ENCODE measurements around the gene STXBP3.
A peak's percentile ranks its signal among the peaks of the same experiment; 100 is the strongest.

Gene STXBP3

GRCh38 chr1:108718927-108719655 lies 27.4 kb upstream of the STXBP3 start:
- Histone ChIP-seq H3K9ac (ENCODE audit: low read depth, low read length) (no peak overlapping the region), H3K9me3 (ENCODE audit: control insufficient read depth, insufficient read depth, low read length) (no peaks in the 10 kb centered on the region), H3K36me3 (ENCODE audit: insufficient read depth, low read length) (no peaks in the 10 kb centered on the region), H3K4me1 (ENCODE audit: insufficient read depth, low read length) (peaks cover 27% of the 10 kb centered on the region)

- no peak overlapping the region for H3K9ac ChIP-seq (ENCODE audit: low read depth, low read length)
- H3K36me3 ChIP-seq (ENCODE audit: insufficient read depth, low read length), result no peaks in the 10 kb centered on the region
- peaks cover 27% of the 10 kb centered on the region for H3K4me1 ChIP-seq (ENCODE audit: insufficient read depth, low read length)
- H3K9me3 ChIP-seq (ENCODE audit: control insufficient read depth, insufficient read depth, low read length), result no peaks in the 10 kb centered on the region
Measured at GRCh38 chr1:108719656-108720435, 26.6 kb upstream of the STXBP3 start.

DNA sequence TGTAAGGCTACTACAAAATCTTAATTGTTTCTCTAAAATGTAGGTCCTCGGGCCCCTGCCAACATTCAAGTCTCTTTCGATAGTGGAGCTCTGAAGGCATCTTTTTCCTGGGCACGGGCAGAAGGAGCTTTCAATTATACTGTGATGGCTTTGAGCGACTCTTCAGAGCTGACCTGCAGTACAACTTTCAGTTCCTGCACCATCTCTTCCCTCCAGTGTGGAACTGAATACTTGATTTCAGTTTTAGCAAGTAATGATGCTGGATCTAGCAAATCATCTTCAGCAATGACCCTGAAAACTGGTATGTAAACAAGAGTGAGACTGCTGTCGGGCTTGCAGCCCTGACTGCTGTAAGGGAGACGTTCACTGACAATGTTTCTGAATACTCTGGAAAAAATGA lies 24.2 kb upstream of the STXBP3 start:
- no peaks in the 10 kb centered on the region for H3K36me3 ChIP-seq (ENCODE audit: insufficient read depth, low read length)
- no peak overlapping the region for H3K9ac ChIP-seq (ENCODE audit: low read depth, low read length)
- H3K9me3 ChIP-seq (ENCODE audit: control insufficient read depth, insufficient read depth, low read length), result no peaks in the 10 kb centered on the region
- H3K4me1 ChIP-seq (ENCODE audit: insufficient read depth, low read length), result peaks cover 27% of the 10 kb centered on the region

DNA sequence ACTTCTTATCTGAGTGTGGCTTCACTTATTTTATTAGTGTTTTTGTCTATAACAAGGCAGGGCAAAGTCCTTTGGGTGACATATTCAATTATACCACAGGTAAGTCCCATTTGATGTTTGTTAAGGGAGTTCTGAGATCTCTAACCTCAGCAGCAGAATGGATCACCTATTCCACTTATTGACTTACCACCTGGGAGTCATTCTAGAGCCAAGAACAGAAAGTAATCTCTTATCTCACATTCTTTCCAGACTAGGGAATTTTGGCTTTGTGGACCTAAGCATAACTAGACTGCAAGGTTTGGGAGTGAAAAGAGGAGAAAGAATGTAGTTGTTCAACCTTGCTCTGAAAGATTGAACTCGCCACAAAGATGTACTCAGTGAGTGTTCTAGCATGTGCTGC lies 20.6 kb upstream of the STXBP3 start:
- H3K36me3 ChIP-seq (ENCODE audit: insufficient read depth, low read length), result no peaks in the 10 kb centered on the region
- no peaks in the 10 kb centered on the region for H3K9me3 ChIP-seq (ENCODE audit: control insufficient read depth, insufficient read depth, low read length)
- peaks cover 1% of the 10 kb centered on the region; the same call in 1 of the 2 replicates for H3K4me1 ChIP-seq (ENCODE audit: insufficient read depth, low read length)
- no peak overlapping the region for H3K9ac ChIP-seq (ENCODE audit: low read depth, low read length)

- no peaks in the 10 kb centered on the region for H3K36me3 ChIP-seq (ENCODE audit: insufficient read depth, low read length)
- no peaks in the 10 kb centered on the region for H3K4me1 ChIP-seq (ENCODE audit: insufficient read depth, low read length)
- H3K9me3 ChIP-seq (ENCODE audit: control insufficient read depth, insufficient read depth, low read length), result no peaks in the 10 kb centered on the region
- H3K9ac ChIP-seq (ENCODE audit: low read depth, low read length), result no peak overlapping the region
Measured at GRCh38 chr1:108728327-108728923, 18.0 kb upstream of the STXBP3 start.

GRCh38 chr1:108729481-108729880 lies 17.0 kb upstream of the STXBP3 start:
- H3K36me3 ChIP-seq (ENCODE audit: insufficient read depth, low read length), result no peaks in the 10 kb centered on the region
- no peaks in the 10 kb centered on the region for H3K4me1 ChIP-seq (ENCODE audit: insufficient read depth, low read length)
- H3K9ac ChIP-seq (ENCODE audit: low read depth, low read length), result no peak overlapping the region
- no peaks in the 10 kb centered on the region for H3K9me3 ChIP-seq (ENCODE audit: control insufficient read depth, insufficient read depth, low read length)

GRCh38 chr1:108732398-108732797 lies 14.1 kb upstream of the STXBP3 start:
- Histone ChIP-seq H3K36me3 (ENCODE audit: insufficient read depth, low read length) (no peaks in the 10 kb centered on the region), H3K4me1 (ENCODE audit: insufficient read depth, low read length) (no peaks in the 10 kb centered on the region), H3K9ac (ENCODE audit: low read depth, low read length) (no peak overlapping the region), H3K9me3 (ENCODE audit: control insufficient read depth, insufficient read depth, low read length) (no peaks in the 10 kb centered on the region)

- Histone ChIP-seq H3K36me3 (ENCODE audit: insufficient read depth, low read length) (no peaks in the 10 kb centered on the region), H3K4me1 (ENCODE audit: insufficient read depth, low read length) (no peaks in the 10 kb centered on the region; the same call in 1 of the 2 replicates), H3K9me3 (ENCODE audit: control insufficient read depth, insufficient read depth, low read length) (no peaks in the 10 kb centered on the region), H3K9ac (ENCODE audit: low read depth, low read length) (no peak overlapping the region)
Measured at GRCh38 chr1:108734171-108734865, 12.2 kb upstream of the STXBP3 start.

- no peak overlapping the region for H3K9ac ChIP-seq (ENCODE audit: low read depth, low read length)
- H3K4me1 ChIP-seq (ENCODE audit: insufficient read depth, low read length), result peaks cover 7% of the 10 kb centered on the region; the same call in 1 of the 2 replicates
- no peaks in the 10 kb centered on the region for H3K36me3 ChIP-seq (ENCODE audit: insufficient read depth, low read length)
- no peaks in the 10 kb centered on the region for H3K9me3 ChIP-seq (ENCODE audit: control insufficient read depth, insufficient read depth, low read length)
Measured at GRCh38 chr1:108742253-108742652, 4.2 kb upstream of the STXBP3 start.

GRCh38 chr1:108745980-108746381 lies 493 bp upstream of the STXBP3 start:
- Histone ChIP-seq H3K9me3 (ENCODE audit: control insufficient read depth, insufficient read depth, low read length) (no peaks in the 10 kb centered on the region), H3K36me3 (ENCODE audit: insufficient read depth, low read length) (no peaks in the 10 kb centered on the region)

GRCh38 chr1:108747171-108747850 lies 837 bp downstream of the STXBP3 start:
- Histone ChIP-seq H3K9me3 (ENCODE audit: control insufficient read depth, insufficient read depth, low read length) (no peaks in the 10 kb centered on the region), H3K4me1 (ENCODE audit: insufficient read depth, low read length) (no peaks in the 10 kb centered on the region), H3K36me3 (ENCODE audit: insufficient read depth, low read length) (no peaks in the 10 kb centered on the region), H3K9ac (ENCODE audit: low read depth, low read length) (peak overlapping the region; percentile 79)

More at GRCh38 chr1:108745980-108746381, 493 bp upstream of the STXBP3 start:
- Histone ChIP-seq H3K9ac (ENCODE audit: low read depth, low read length) (no peak overlapping the region), H3K4me1 (ENCODE audit: insufficient read depth, low read length) (0 out of 2 replicates have a peak, but pooled peaks cover 5% of the 10 kb centered on the region)

- Histone ChIP-seq H3K9me3 (ENCODE audit: control insufficient read depth, insufficient read depth, low read length) (no peaks in the 10 kb centered on the region), H3K9ac (ENCODE audit: low read depth, low read length) (no peak overlapping the region), H3K36me3 (ENCODE audit: insufficient read depth, low read length) (no peaks in the 10 kb centered on the region; the same call in 1 of the 2 replicates), H3K4me1 (ENCODE audit: insufficient read depth, low read length) (no peaks in the 10 kb centered on the region)
Measured at GRCh38 chr1:108747898-108748297, 1.4 kb downstream of the STXBP3 start.

GRCh38 chr1:108749081-108749480 lies 2.6 kb downstream of the STXBP3 start:
- Histone ChIP-seq H3K9ac (ENCODE audit: low read depth, low read length) (no peak overlapping the region), H3K9me3 (ENCODE audit: control insufficient read depth, insufficient read depth, low read length) (no peaks in the 10 kb centered on the region), H3K36me3 (ENCODE audit: insufficient read depth, low read length) (no peaks in the 10 kb centered on the region; the same call in 1 of the 2 replicates), H3K4me1 (ENCODE audit: insufficient read depth, low read length) (no peaks in the 10 kb centered on the region)

Data from ES-I3 (cell line).